Measurements from ENCODE around the gene SIK2. TPM values are rescaled to one million over a fixed set of nuclear protein-coding genes. Genes with fewer than 3 reads are reported as not detected.

The SIK2 gene
- total and polyA plus RNA-seq, 11 donors, result 4.1 to 45.8 (median 27.5) TPM

DNA sequence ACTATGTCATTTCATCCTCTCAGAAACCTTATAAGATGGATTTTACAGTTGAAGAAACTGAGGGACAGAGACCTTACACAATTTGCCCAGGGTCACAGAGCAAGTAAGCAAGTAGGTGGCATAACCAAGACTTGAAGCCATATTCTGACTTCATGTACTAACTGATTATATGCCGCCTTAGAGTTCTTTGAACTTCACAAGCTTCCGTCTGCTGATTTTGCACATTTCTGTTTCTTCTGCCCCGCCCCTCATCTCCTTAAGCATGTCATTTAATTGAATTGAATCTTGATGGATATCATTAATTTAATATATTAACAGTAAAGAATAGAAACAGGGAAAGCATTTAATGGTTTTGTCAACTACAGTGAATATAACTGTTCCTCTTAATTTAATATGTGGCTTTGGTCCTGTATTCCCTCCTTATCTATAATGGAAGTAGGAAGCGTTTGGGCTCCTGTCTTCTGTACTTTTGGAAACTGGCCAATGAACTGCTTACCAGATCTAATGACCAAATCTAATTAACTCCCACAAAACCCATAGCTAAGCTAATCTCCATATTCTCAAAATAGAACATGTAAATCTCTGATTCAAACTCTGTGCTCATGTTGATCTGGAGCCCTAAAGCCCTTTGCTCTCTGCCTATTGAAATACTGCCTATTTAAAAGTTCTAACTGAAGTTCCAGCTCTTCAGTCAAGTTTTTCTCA lies 30.4 kb downstream of the SIK2 start:
- intact Hi-C loops (cut with DNase I), result loop anchor here in 2 of 10 donors (5.0 kb wide), 3 partner anchors 40 to 65 kb away; no protein-coding TSS in a partner anchor
- H3K27me3 ChIP-seq, result no peaks in the 10 kb centered on the region
- H3K36me3 ChIP-seq, result peaks cover 0 to 14% (median 2%) of the 10 kb centered on the region in 9 donors
- no peaks in the 10 kb centered on the region for H3K9me3 ChIP-seq
- no peak for ATAC-seq
- DNase-seq, result no peak
- no peak overlapping the region for H3K4me3 ChIP-seq
- TF ChIP-seq, protein P1, sequence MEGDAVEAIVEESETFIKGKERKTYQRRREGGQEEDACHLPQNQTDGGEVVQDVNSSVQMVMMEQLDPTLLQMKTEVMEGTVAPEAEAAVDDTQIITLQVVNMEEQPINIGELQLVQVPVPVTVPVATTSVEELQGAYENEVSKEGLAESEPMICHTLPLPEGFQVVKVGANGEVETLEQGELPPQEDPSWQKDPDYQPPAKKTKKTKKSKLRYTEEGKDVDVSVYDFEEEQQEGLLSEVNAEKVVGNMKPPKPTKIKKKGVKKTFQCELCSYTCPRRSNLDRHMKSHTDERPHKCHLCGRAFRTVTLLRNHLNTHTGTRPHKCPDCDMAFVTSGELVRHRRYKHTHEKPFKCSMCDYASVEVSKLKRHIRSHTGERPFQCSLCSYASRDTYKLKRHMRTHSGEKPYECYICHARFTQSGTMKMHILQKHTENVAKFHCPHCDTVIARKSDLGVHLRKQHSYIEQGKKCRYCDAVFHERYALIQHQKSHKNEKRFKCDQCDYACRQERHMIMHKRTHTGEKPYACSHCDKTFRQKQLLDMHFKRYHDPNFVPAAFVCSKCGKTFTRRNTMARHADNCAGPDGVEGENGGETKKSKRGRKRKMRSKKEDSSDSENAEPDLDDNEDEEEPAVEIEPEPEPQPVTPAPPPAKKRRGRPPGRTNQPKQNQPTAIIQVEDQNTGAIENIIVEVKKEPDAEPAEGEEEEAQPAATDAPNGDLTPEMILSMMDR (IDR thresholded peaks at IDR 0.05), result no peak
- TF ChIP-seq POLR2A (IDR thresholded peaks at IDR 0.05), result no peak
- peak overlapping the region in 4 of 12 donors; percentile 1 to 53 (median 10) for H3K27ac ChIP-seq
- WGBS, 4 donors, result 79 to 84% (median 82%) methylated on average over 4 of the region's 4 CpGs
- H3K4me1 ChIP-seq, result peaks cover 4 to 61% (median 41%) of the 10 kb centered on the region in 12 donors

DNA sequence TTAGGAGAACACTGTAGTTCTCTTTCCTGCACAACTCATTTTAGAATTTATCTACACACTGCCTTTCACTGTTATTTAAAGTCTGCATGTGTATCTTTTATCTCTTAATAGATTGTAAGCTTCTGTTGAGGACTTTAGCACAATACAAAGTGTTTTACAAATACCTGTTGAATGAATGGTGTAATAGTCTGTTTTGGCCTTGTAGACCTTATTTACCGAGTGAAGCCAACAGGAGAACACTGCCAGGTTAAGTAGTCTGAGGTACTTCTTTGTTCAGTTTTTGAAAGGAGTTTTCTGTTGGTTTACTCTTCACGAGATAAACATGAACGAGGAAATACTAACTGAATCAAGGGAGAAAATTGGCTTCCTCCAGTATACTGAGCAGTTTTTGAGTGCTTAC lies 31.0 kb downstream of the SIK2 start:
- ATAC-seq, result no peak
- Histone ChIP-seq H3K4me1 (peaks cover 4 to 61% (median 41%) of the 10 kb centered on the region in 12 donors), H3K27ac (peak overlapping the region in 6 of 12 donors; percentile 1 to 53 (median 10)), H3K4me3 (no peak overlapping the region), H3K9me3 (no peaks in the 10 kb centered on the region), H3K27me3 (no peaks in the 10 kb centered on the region), H3K36me3 (peaks cover 0 to 14% (median 2%) of the 10 kb centered on the region in 9 donors)
- TF ChIP-seq, protein P1 (IDR thresholded peaks at IDR 0.05), result no peak
- TF ChIP-seq POLR2A (IDR thresholded peaks at IDR 0.05), result no peak
- 49 to 66% (median 56%) methylated on average over 3 of the region's 3 CpGs for WGBS, 4 donors
- intact Hi-C loops (cut with DNase I), result loop anchor here in 2 of 10 donors (5.0 kb wide), 3 partner anchors 39 to 64 kb away; no protein-coding TSS in a partner anchor
- DNase-seq, result no peak

DNA sequence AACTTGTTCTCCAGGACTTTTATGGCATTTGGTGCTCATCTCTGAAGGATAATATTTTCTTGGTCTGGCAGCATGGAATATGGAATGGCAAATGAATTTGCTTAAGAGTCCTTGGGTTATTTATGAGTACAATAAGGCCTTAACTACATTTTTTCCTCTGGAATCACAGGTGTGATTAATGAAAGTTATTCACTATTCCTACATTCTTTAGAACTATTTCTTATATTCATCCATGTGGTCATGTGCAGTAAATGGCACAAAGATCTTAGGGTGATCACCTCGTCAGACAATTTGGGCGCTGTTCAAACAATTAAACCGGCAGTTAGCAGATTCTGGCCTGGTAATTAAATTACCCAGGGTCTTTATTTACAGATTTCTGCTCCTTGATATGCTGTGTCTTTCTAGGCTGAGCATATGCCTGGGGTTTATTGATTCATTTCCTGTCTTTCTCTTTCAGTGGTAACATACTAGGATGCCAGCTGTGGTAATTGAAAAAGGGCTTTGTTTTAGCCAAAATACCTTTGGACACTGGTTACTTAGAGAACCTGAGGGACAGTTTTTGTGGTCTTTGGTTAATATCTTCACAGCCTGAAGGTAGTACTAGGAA lies 31.6 kb downstream of the SIK2 start:
- peaks cover 4 to 61% (median 41%) of the 10 kb centered on the region in 12 donors for H3K4me1 ChIP-seq
- intact Hi-C loops (cut with DNase I), result loop anchor here in 2 of 10 donors (5.0 kb wide), 3 partner anchors 38 to 63 kb away; no protein-coding TSS in a partner anchor

More for the DNA sequence above, 31.6 kb downstream of the SIK2 start:
- DNase-seq (no peak), ATAC-seq (no peak)
- TF ChIP-seq, protein P1 (IDR thresholded peaks at IDR 0.05), result no peak
- no peak for TF ChIP-seq POLR2A (IDR thresholded peaks at IDR 0.05)
- H3K4me3 ChIP-seq, result no peak overlapping the region
- WGBS, 4 donors, result 36 to 56% (median 47%) methylated on average over 3 of the region's 3 CpGs
- H3K9me3 ChIP-seq, result no peaks in the 10 kb centered on the region
- H3K27me3 ChIP-seq, result no peaks in the 10 kb centered on the region
- peak overlapping the region in 4 of 12 donors; percentile 10 to 53 (median 30) for H3K27ac ChIP-seq
- peaks cover 0 to 13% (median 2%) of the 10 kb centered on the region in 9 donors for H3K36me3 ChIP-seq
